Measurements from ENCODE around the gene SEMA5A. TPM values are rescaled to one million over a fixed set of nuclear protein-coding genes. Genes with fewer than 3 reads are reported as not detected.

SEMA5A gene
- polyA plus RNA-seq, 1 donor (not counting 4 experiments of a cell fraction or from before 2014, with no cell fraction given) = 0.16 TPM

DNA sequence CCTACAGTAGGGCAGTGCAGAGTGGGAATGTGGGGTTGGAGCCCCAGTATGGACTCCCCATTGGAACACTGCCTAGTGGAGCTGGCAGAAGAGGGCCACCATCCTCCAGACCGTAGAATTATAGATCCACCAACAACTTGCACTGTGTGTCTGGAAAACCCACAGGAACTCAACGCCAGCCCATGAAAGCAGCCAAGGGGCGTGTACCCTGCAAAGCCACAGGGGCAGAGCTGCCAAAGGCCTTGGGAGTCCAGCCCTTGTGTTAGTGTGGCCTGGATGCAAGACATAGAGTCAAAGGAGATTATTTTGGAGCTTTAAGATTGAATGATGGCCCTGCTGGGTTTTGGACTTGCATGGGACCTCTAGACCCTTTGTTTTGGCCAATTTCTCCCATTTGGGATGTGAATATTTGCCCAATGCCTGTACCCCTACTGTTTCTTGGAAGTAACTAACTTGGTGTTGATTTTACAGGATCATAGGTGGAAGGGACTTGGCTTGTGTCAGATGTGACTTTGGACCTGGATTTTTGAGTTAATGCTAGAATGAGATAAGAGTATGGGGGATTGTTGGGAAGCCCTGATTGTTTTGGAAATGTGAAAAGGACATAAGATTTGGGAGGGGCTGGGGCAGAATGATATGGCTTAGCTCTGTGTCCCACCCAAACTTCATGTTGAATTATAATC, 266.8 kb downstream of the SEMA5A start:
- Histone ChIP-seq H3K36me3 (ENCODE audit: control insufficient read depth in 2 of 2, extremely low read depth in 1 of 2, insufficient read depth in 2 of 2, low read length in 2 of 2) (no peaks in the 10 kb centered on the region), H3K27me3 (ENCODE audit: control insufficient read depth, extremely low read depth, insufficient read depth, low read length) (no peaks in the 10 kb centered on the region), H3K79me2 (ENCODE audit: control insufficient read depth, insufficient read depth, low read length) (no peaks in the 10 kb centered on the region), H3K9ac (ENCODE audit: control insufficient read depth, extremely low read depth, insufficient read depth, low read length) (no peak overlapping the region), H3K27ac (ENCODE audit: control insufficient read depth, insufficient read depth, low read length) (no peak overlapping the region), H3K4me3 (ENCODE audit: control insufficient read depth in 2 of 3, extremely low read depth in 1 of 3, insufficient read depth in 2 of 3, low read depth in 1 of 3, low read length in 3 of 3) (no peak overlapping the region), H3K9me1 (ENCODE audit: control insufficient read depth, extremely low read depth, insufficient read depth, low read length) (no peaks in the 10 kb centered on the region), H3K4me1 (ENCODE audit: control insufficient read depth, extremely low read depth, insufficient read depth, low read length) (peaks cover 5% of the 10 kb centered on the region), H4K20me1 (ENCODE audit: control insufficient read depth, extremely low read depth, insufficient read depth, low read length) (no peaks in the 10 kb centered on the region), H3K9me3 (ENCODE audit: control insufficient read depth, low read depth, low read length) (peaks cover 2% of the 10 kb centered on the region), H2AFZ (ENCODE audit: control insufficient read depth, low read length) (no peak overlapping the region), H3K4me2 (ENCODE audit: control insufficient read depth, extremely low read depth, insufficient read depth, low read depth, low read length) (no peak overlapping the region)
- DNase-seq (ENCODE audit: low read depth, low spot score) (no peak), FAIRE-seq (no peak)
- TF ChIP-seq, protein P1, sequence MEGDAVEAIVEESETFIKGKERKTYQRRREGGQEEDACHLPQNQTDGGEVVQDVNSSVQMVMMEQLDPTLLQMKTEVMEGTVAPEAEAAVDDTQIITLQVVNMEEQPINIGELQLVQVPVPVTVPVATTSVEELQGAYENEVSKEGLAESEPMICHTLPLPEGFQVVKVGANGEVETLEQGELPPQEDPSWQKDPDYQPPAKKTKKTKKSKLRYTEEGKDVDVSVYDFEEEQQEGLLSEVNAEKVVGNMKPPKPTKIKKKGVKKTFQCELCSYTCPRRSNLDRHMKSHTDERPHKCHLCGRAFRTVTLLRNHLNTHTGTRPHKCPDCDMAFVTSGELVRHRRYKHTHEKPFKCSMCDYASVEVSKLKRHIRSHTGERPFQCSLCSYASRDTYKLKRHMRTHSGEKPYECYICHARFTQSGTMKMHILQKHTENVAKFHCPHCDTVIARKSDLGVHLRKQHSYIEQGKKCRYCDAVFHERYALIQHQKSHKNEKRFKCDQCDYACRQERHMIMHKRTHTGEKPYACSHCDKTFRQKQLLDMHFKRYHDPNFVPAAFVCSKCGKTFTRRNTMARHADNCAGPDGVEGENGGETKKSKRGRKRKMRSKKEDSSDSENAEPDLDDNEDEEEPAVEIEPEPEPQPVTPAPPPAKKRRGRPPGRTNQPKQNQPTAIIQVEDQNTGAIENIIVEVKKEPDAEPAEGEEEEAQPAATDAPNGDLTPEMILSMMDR (optimal IDR thresholded peaks at IDR 0.05 in 1 of 3, IDR thresholded peaks at IDR 0.05 in 1 of 3, conservative IDR thresholded peaks at IDR 0.05 in 1 of 3; ENCODE audit: extremely low read depth in 1 of 3, insufficient read depth in 2 of 3, low read length in 3 of 3) = no peak
- no peak for TF ChIP-seq EZH2 (IDR thresholded peaks at IDR 0.05; ENCODE audit: low read length)
- dilution Hi-C loops (cut with MboI; ENCODE audit: extremely low pct_ligation_motif_present, low sequenced_read_pairs) = no loop called here

GRCh38 chr5:9269014-9269413, 276.9 kb downstream of the SEMA5A start:
- H3K79me2 ChIP-seq (ENCODE audit: control insufficient read depth, insufficient read depth, low read length) = no peaks in the 10 kb centered on the region
- no peak overlapping the region for H3K4me2 ChIP-seq (ENCODE audit: control insufficient read depth, extremely low read depth, insufficient read depth, low read depth, low read length)
- TF ChIP-seq, protein P1 (optimal IDR thresholded peaks at IDR 0.05 in 1 of 3, IDR thresholded peaks at IDR 0.05 in 1 of 3, conservative IDR thresholded peaks at IDR 0.05 in 1 of 3; ENCODE audit: extremely low read depth in 1 of 3, insufficient read depth in 2 of 3, low read length in 3 of 3) = no peak
- no peak for TF ChIP-seq EZH2 (IDR thresholded peaks at IDR 0.05; ENCODE audit: low read length)
- no peaks in the 10 kb centered on the region for H4K20me1 ChIP-seq (ENCODE audit: control insufficient read depth, extremely low read depth, insufficient read depth, low read length)
- no peak overlapping the region for H2AFZ ChIP-seq (ENCODE audit: control insufficient read depth, low read length)
- H3K9me1 ChIP-seq (ENCODE audit: control insufficient read depth, extremely low read depth, insufficient read depth, low read length) = no peaks in the 10 kb centered on the region
- no peak overlapping the region for H3K9ac ChIP-seq (ENCODE audit: control insufficient read depth, extremely low read depth, insufficient read depth, low read length)
- H3K4me1 ChIP-seq (ENCODE audit: control insufficient read depth, extremely low read depth, insufficient read depth, low read length) = peaks cover 3% of the 10 kb centered on the region
- no peaks in the 10 kb centered on the region for H3K9me3 ChIP-seq (ENCODE audit: control insufficient read depth, low read depth, low read length)
- H3K27ac ChIP-seq (ENCODE audit: control insufficient read depth, insufficient read depth, low read length) = no peak overlapping the region
- peak; percentile 33 for DNase-seq (ENCODE audit: low read depth, low spot score)
- H3K27me3 ChIP-seq (ENCODE audit: control insufficient read depth, extremely low read depth, insufficient read depth, low read length) = no peaks in the 10 kb centered on the region
- dilution Hi-C loops (cut with MboI; ENCODE audit: extremely low pct_ligation_motif_present, low sequenced_read_pairs) = no loop called here
- H3K36me3 ChIP-seq (ENCODE audit: control insufficient read depth in 2 of 2, extremely low read depth in 1 of 2, insufficient read depth in 2 of 2, low read length in 2 of 2) = no peaks in the 10 kb centered on the region
- no peak overlapping the region for H3K4me3 ChIP-seq (ENCODE audit: control insufficient read depth in 2 of 3, extremely low read depth in 1 of 3, insufficient read depth in 2 of 3, low read depth in 1 of 3, low read length in 3 of 3)
- peak; percentile 53 for FAIRE-seq

Measured in keratinocyte (primary cell).